Bronchial epithelial cell (primary cell): ENCODE measurements around the gene ADCY7. TPM values are rescaled to one million over a fixed set of nuclear protein-coding genes. Genes with fewer than 3 reads are reported as not detected.

Experiments used
- DNase-seq: peaks from one replicate; pipeline ENCODE4 v3.0.0-alpha.2; 2010; ENCODE audit warnings: low read depth
- FAIRE-seq: peaks from 2 replicates; lab custom pipeline; 2011; peaks lifted over from hg19 to GRCh38; lab: Jason Lieb, UNC
- H3K27me3 ChIP-seq: 2 replicates; pipeline ENCODE4 v1.5.1; 2011; ENCODE audit warnings: low read length; ENCODE audit not compliant: control insufficient read depth, insufficient read depth
- H3K36me3 ChIP-seq: 2 replicates; pipeline ENCODE4 v1.5.1; 2011; ENCODE audit warnings: low read length; ENCODE audit not compliant: control insufficient read depth, insufficient read depth
- H3K4me3 ChIP-seq: 2 replicates; pipeline ENCODE4 v1.5.1; 2011; ENCODE audit warnings: mild to moderate bottlenecking, low read depth, low read length, control low read depth
- total RNA-seq: library from RNA; depleted of rRNA; stranded (reverse); fragments of >200 nt; gene quantifications from 2 replicates; pipeline ENCODE4 v1.2.1, GENCODE V29; 2014
- TF ChIP-seq, protein P1 (sequence below): IDR thresholded peaks from 2 replicates; pipeline ENCODE4 v1.5.1; 2011; ENCODE audit warnings: mild to moderate bottlenecking, moderate library complexity, low read length, control low read depth, inconsistent platforms; ENCODE audit not compliant: insufficient read depth, severe bottlenecking

Gene ADCY7
- total RNA-seq, 1 donor from 2014 or later: 29.2 TPM

DNA sequence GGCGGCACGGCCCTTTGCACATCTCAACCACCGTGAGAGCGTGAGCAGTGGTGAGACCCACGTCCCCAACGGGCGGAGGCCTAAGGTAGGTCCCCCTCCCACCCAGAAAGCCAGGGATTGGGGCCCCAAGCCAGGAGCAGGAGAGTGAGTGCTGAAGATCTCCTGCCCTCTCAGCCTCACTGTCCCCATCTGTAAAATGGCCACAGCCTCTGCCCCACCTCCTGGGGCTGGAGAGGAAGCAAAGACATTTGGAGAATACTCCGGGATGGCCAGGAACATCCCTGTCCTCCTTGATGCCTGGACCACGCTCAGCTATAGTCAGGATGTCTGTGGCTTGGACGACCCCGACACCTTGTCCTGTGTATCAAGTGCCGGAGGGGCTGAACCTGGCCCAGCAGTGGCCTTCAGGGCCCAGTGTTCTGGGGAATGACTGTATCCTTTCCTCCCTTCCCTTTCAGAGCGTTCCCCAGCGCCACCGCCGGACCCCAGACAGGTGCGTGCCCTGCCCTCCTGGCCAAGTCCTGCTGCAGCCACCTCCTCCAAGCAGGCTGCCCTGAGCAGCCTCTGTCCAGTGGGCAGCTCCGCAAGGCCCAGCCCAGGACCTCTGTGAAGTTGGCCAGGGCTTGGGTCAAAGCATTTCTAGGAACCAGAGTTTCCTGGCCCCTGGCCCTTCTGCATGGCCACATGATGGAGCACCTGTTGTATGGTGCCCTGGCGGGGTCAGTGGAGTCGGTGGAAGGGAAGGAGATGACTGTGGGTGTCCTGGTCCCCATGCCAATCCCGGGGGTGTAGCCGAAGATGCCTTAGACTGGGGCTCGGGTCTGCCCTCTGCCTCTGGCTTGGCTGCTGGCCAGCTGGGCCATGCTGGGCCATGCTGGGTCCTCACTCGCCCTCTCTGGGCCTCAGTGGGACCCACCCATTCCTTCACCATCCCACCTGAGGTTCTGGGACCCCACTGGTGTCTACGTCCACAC is 38.4 kb downstream of the ADCY7 start:
- DNase-seq: no peak
- Histone ChIP-seq H3K36me3 (peaks cover 1% of the 10 kb centered on the region), H3K4me3 (no peak overlapping the region), H3K27me3 (no peaks in the 10 kb centered on the region)
- TF ChIP-seq, protein P1, sequence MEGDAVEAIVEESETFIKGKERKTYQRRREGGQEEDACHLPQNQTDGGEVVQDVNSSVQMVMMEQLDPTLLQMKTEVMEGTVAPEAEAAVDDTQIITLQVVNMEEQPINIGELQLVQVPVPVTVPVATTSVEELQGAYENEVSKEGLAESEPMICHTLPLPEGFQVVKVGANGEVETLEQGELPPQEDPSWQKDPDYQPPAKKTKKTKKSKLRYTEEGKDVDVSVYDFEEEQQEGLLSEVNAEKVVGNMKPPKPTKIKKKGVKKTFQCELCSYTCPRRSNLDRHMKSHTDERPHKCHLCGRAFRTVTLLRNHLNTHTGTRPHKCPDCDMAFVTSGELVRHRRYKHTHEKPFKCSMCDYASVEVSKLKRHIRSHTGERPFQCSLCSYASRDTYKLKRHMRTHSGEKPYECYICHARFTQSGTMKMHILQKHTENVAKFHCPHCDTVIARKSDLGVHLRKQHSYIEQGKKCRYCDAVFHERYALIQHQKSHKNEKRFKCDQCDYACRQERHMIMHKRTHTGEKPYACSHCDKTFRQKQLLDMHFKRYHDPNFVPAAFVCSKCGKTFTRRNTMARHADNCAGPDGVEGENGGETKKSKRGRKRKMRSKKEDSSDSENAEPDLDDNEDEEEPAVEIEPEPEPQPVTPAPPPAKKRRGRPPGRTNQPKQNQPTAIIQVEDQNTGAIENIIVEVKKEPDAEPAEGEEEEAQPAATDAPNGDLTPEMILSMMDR: no peak
- no peak for FAIRE-seq

DNA sequence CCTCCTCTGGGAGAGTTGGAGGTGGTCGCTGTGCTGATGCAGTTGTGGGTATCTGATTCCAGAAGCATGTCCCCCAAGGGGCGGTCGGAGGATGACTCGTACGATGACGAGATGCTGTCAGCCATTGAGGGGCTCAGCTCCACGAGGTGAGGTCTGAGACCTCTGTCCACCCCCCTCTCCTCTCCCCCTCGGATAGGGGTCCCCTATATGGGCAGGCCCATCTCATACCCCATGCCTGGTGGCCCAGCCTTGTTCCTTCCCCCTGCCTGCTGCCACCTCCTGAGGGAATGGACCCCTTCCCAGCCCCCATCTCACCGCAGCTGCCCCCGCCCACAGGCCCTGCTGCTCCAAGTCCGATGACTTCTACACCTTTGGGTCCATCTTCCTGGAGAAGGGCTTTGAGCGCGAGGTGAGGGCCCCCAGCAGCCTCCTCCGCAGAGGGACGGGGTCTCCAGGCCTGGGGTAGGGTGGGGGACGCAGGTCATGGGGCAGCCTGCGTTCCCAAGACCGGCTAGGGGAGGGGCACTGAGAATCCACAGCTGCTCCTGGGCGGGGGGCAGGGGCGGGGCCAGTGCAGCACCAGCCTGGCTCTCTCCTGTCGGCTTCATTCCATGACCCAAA is 39.2 kb downstream of the ADCY7 start:
- DNase-seq (no peak), FAIRE-seq (no peak)
- TF ChIP-seq, protein P1: no peak

DNA sequence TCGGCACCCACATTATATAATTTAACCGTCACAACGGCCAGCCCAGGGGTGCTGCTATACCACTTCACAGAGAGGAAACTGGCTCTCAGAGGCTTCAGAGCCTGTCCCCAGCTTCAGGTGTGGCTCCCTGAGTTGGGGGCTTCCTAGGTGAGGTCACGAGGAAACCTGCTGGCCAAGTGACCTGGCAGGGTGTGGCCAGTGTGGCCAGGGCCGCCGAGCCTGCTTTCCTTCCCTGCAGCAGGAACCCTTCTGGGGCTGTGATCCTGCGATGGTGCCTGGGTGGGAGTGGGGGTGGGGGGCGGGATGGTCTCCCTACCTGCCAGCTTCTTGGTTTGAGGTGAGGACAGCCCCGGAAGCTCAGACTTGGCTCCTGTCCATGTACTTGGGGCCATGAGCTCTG is 39.9 kb downstream of the ADCY7 start:
- FAIRE-seq (no peak), DNase-seq (no peak)
- Histone ChIP-seq H3K27me3 (no peaks in the 10 kb centered on the region), H3K4me3 (no peak overlapping the region), H3K36me3 (peaks cover 1% of the 10 kb centered on the region)
- TF ChIP-seq, protein P1: no peak

More for the DNA sequence above, 39.2 kb downstream of the ADCY7 start:
- H3K36me3 ChIP-seq: peaks cover 1% of the 10 kb centered on the region
- no peak overlapping the region for H3K4me3 ChIP-seq
- H3K27me3 ChIP-seq: no peaks in the 10 kb centered on the region

DNA sequence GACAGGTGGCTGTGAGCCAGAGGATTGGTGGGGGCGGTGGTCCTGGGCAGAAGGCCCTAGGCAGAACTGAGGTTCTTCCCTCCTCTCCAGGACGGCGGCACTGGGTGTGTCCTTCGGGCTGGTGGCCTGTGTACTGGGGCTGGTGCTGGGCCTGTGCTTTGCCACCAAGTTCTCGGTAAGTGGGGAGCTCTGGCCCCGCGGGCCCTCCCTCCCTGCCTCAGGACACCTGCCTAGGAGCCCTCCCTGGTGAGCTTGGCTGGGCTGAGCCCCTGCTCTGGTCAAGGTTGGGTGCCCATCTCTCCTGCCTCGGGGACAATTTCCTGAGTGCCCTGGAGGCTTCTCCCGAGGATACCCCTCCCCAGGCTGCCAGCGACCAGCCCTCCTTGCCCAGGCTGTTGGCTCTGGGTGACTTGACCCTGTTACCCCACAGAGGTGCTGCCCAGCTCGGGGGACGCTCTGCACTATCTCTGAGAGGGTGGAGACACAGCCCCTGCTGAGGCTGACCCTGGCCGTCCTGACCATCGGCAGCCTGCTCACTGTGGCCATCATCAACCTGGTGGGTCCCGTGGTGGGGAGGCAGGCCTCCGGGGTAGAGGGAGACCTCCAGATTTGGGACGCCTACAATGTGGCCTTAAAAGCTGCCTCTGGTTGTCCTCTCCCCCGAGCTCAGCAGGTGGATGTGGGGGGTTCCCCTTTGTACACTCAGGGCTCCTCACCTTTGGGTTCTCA is 42.0 kb downstream of the ADCY7 start:
- Histone ChIP-seq H3K36me3 (peaks cover 1% of the 10 kb centered on the region), H3K27me3 (no peaks in the 10 kb centered on the region), H3K4me3 (no peak overlapping the region)
- TF ChIP-seq, protein P1: no peak
- FAIRE-seq (no peak), DNase-seq (no peak)

GRCh38 chr16:50309156-50309526 is 42.8 kb downstream of the ADCY7 start:
- TF ChIP-seq, protein P1: no peak
- Histone ChIP-seq H3K4me3 (no peak overlapping the region), H3K27me3 (no peaks in the 10 kb centered on the region), H3K36me3 (peaks cover 5% of the 10 kb centered on the region)
- no peak for FAIRE-seq
- DNase-seq: no peak
